ENCODE results near the gene THOC6. TPM values are rescaled to one million over a fixed set of nuclear protein-coding genes. Genes with fewer than 3 reads are reported as not detected.
A peak's percentile ranks its signal among the peaks of the same experiment; 100 is the strongest.

Gene THOC6
- total and polyA plus RNA-seq, 2 donors (not counting 3 experiments of a cell fraction or from before 2014, with no cell fraction given) = 23.9 to 39.3 TPM

- Histone ChIP-seq H3K79me2 (ENCODE audit: control insufficient read depth, insufficient read depth, low read length) (peaks cover 2% of the 10 kb centered on the region), H3K36me3 (ENCODE audit: control insufficient read depth in 2 of 2, extremely low read depth in 1 of 2, insufficient read depth in 2 of 2, low read length in 2 of 2) (peaks cover 0 to 9% of the 10 kb centered on the region in 2 experiments), H3K4me2 (ENCODE audit: insufficient read depth, low read length) (no peak overlapping the region), H3K4me3 (replicated peaks in 1 of 3; ENCODE audit: insufficient read depth in 1 of 3, low read depth in 1 of 3, low read length in 3 of 3) (no peak overlapping the region), H2AFZ (ENCODE audit: low read depth, low read length) (no peak overlapping the region), H3K9me3 (replicated peaks; ENCODE audit: control insufficient read depth, insufficient read depth, low read length) (no peaks in the 10 kb centered on the region), H3K9ac (replicated peaks; ENCODE audit: extremely low read depth, insufficient read depth, low read length) (no peak overlapping the region), H3K9me1 (replicated peaks; ENCODE audit: control insufficient read depth, extremely low read depth, insufficient read depth, low read length) (no peaks in the 10 kb centered on the region), H3K4me1 (ENCODE audit: control insufficient read depth, extremely low read depth, insufficient read depth, low read length) (peaks cover 14% of the 10 kb centered on the region), H3K27ac (ENCODE audit: insufficient read depth, low read depth, low read length) (no peak overlapping the region), H3K27me3 (ENCODE audit: control insufficient read depth in 2 of 2, insufficient read depth in 2 of 2, low read length in 2 of 2) (peaks cover 24 to 27% of the 10 kb centered on the region in 2 experiments), H4K20me1 (replicated peaks; ENCODE audit: control insufficient read depth, extremely low read depth, insufficient read depth, low read length) (no peaks in the 10 kb centered on the region)
- ChIA-PET CTCF (interaction anchor here (0.9 to 8.8 kb wide), 12 partner anchors 8 to 140 kb away, joined by 3 to 200 read pairs (median 10); partner anchors contain the start of genes CLDN6, MMP25, PAQR4 and TNFRSF12A), POLR2A (interaction anchor here (1.1 kb wide), 1 partner anchor 107 kb away, joined by 3 read pairs; the partner anchor contains the start of gene ZNF213)
- no TSS peak for BruUV-seq (replicated peaks)
- dilution Hi-C loops (cut with MboI; ENCODE audit: extremely low pct_ligation_motif_present, low sequenced_read_pairs) (no loop called here), intact Hi-C loops (cut with micrococcal nuclease) (no loop called here)
- DNase-seq (ENCODE audit: low read depth, low spot score) (no peak), FAIRE-seq (no peak)
- TF ChIP-seq POLR2A (IDR thresholded peaks at IDR 0.05; ENCODE audit: low read depth, low read length) = no peak
Observed at GRCh38 chr16:3027489-3027795, 3.6 kb downstream of the THOC6 start.

DNA sequence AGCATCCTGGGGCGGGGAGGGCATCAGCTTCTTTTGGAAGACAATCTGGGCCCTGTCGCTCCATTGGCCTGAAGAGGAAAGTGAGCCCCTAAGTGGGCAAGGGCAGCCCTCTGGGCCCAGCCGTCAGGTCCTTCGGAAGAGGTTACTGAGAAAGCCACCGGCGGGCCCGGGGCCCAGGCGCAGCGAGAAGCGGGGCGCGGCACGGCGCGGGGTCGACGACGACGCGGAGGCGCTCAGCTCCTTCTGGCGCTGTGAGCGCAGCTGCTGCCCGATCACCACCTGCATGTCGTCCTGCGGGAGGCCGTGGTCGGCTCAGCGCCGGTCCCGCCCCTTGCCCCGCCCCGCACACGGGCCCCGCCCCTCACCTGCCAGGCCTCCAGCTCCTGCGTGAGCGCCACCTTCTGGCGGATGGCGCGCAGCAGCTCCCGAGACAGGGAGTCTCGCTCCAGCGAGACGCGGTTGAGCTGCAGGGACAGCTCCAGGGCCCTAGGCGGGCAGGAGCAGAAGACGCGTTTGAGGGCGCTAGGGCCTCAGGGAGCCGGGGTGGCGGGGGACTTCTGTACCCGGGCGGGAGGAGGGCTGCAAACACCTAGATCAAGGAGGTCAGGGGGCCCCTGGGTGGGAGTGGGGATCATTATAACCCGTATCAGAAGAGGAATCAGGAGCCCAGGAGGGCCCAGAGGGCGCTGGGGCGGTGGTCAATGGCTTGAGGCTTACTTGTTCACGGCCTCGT, 4.3 kb downstream of the THOC6 start:
- peak; percentile 87 for FAIRE-seq
- Histone ChIP-seq H3K4me3 (replicated peaks in 1 of 3; ENCODE audit: insufficient read depth in 1 of 3, low read depth in 1 of 3, low read length in 3 of 3) (no peak overlapping the region), H3K4me1 (ENCODE audit: control insufficient read depth, extremely low read depth, insufficient read depth, low read length) (peaks cover 6% of the 10 kb centered on the region), H3K9ac (replicated peaks; ENCODE audit: extremely low read depth, insufficient read depth, low read length) (no peak overlapping the region), H2AFZ (ENCODE audit: low read depth, low read length) (no peak overlapping the region), H3K4me2 (ENCODE audit: insufficient read depth, low read length) (no peak overlapping the region), H4K20me1 (replicated peaks; ENCODE audit: control insufficient read depth, extremely low read depth, insufficient read depth, low read length) (no peaks in the 10 kb centered on the region), H3K27me3 (ENCODE audit: control insufficient read depth in 2 of 2, insufficient read depth in 2 of 2, low read length in 2 of 2) (peaks cover 28 to 32% of the 10 kb centered on the region in 2 experiments), H3K9me1 (replicated peaks; ENCODE audit: control insufficient read depth, extremely low read depth, insufficient read depth, low read length) (no peaks in the 10 kb centered on the region), H3K9me3 (replicated peaks; ENCODE audit: control insufficient read depth, insufficient read depth, low read length) (no peaks in the 10 kb centered on the region), H3K36me3 (ENCODE audit: control insufficient read depth in 2 of 2, extremely low read depth in 1 of 2, insufficient read depth in 2 of 2, low read length in 2 of 2) (peaks cover 0 to 9% of the 10 kb centered on the region in 2 experiments), H3K27ac (ENCODE audit: insufficient read depth, low read depth, low read length) (no peak overlapping the region), H3K79me2 (ENCODE audit: control insufficient read depth, insufficient read depth, low read length) (no peaks in the 10 kb centered on the region)
- dilution Hi-C loops (cut with MboI; ENCODE audit: extremely low pct_ligation_motif_present, low sequenced_read_pairs) = no loop called here
- no peak for TF ChIP-seq FOS (IDR thresholded peaks at IDR 0.05; ENCODE audit: borderline replicate concordance, insufficient read depth, low read length)
- TF ChIP-seq, protein P1, sequence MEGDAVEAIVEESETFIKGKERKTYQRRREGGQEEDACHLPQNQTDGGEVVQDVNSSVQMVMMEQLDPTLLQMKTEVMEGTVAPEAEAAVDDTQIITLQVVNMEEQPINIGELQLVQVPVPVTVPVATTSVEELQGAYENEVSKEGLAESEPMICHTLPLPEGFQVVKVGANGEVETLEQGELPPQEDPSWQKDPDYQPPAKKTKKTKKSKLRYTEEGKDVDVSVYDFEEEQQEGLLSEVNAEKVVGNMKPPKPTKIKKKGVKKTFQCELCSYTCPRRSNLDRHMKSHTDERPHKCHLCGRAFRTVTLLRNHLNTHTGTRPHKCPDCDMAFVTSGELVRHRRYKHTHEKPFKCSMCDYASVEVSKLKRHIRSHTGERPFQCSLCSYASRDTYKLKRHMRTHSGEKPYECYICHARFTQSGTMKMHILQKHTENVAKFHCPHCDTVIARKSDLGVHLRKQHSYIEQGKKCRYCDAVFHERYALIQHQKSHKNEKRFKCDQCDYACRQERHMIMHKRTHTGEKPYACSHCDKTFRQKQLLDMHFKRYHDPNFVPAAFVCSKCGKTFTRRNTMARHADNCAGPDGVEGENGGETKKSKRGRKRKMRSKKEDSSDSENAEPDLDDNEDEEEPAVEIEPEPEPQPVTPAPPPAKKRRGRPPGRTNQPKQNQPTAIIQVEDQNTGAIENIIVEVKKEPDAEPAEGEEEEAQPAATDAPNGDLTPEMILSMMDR (IDR thresholded peaks at IDR 0.05; ENCODE audit: extremely low read depth in 1 of 2, insufficient read depth in 1 of 2, low read depth in 1 of 2, low read length in 2 of 2) = peak; percentile 55 to 94
- peak; percentile 54 for TF ChIP-seq POLR2AphosphoS5 (IDR thresholded peaks at IDR 0.05; ENCODE audit: insufficient read depth, low read depth, low read length)
- TF ChIP-seq POLR2A (IDR thresholded peaks at IDR 0.05; ENCODE audit: low read depth, low read length) = no peak
- CTCF ChIA-PET = interaction anchor here (0.6 to 8.8 kb wide), 22 partner anchors 9 to 143 kb away, joined by 3 to 200 read pairs (median 6); partner anchors contain the start of genes CLDN6, MMP25, PAQR4 and TNFRSF12A
- peak; percentile 70 for DNase-seq (ENCODE audit: low read depth, low spot score)
- BruUV-seq (replicated peaks) = no TSS peak
- POLR2A ChIA-PET = interaction anchor here (0.6 to 1.1 kb wide), 4 partner anchors 8 to 107 kb away, joined by 3 to 6 read pairs (median 5); partner anchors contain the start of genes TNFRSF12A and ZNF213
- intact Hi-C loops (cut with micrococcal nuclease) = loop anchor here (1.0 kb wide), 1 partner anchor 25 kb away; no protein-coding TSS in a partner anchor

All from endothelial cell of umbilical vein (primary cell).